OCI-LY1 (cell line): ENCODE measurements around the gene HORMAD2.

Experiments
- H2AFZ ChIP-seq: fragments of 200-600 bp; sonication (generic), shearing (Covaris generic); 2 replicates; pipeline ENCODE4 v1.6.0; 2014; ENCODE audit warnings: antibody characterized with exemption, mild to moderate bottlenecking, low read length
- H3F3A ChIP-seq: fragments of 200-600 bp; sonication (generic), shearing (Covaris generic); 2 replicates; pipeline ENCODE4 v1.6.0; 2014; ENCODE audit warnings: mild to moderate bottlenecking, antibody characterized with exemption, low read length, moderate library complexity; ENCODE audit not compliant: insufficient read depth
- H3K27ac ChIP-seq: fragments of 200-600 bp; sonication (generic); 2 replicates; pipeline ENCODE4 v1.5.1; 2014; ENCODE audit warnings: low read length, mixed run types, mild to moderate bottlenecking, low read depth; ENCODE audit not compliant: poor library complexity, severe bottlenecking
- H3K27me3 ChIP-seq: fragments of 200-600 bp; sonication (generic); 2 replicates; pipeline ENCODE4 v1.6.0; 2014; ENCODE audit warnings: antibody characterized with exemption, mild to moderate bottlenecking, low read length, moderate library complexity; ENCODE audit not compliant: insufficient read depth
- H3K36me3 ChIP-seq: fragments of 200-600 bp; sonication (generic); 2 replicates; pipeline ENCODE4 v1.6.1; 2014; ENCODE audit warnings: mild to moderate bottlenecking, antibody characterized with exemption, low read length, moderate library complexity, mixed read lengths; ENCODE audit not compliant: insufficient read depth
- H3K4me1 ChIP-seq: fragments of 200-600 bp; sonication (generic); 2 replicates; pipeline ENCODE4 v1.5.1; 2014; ENCODE audit warnings: mild to moderate bottlenecking, low read length, moderate library complexity; ENCODE audit not compliant: insufficient read depth, severe bottlenecking
- H3K4me2 ChIP-seq: fragments of 200-600 bp; sonication (generic), shearing (Covaris generic); 2 replicates; pipeline ENCODE4 v1.6.1; 2014; ENCODE audit warnings: low read length
- H3K4me3 ChIP-seq: fragments of 200-600 bp; sonication (generic); 2 replicates; pipeline ENCODE4 v1.5.1; 2014; ENCODE audit warnings: low read length, low read depth, mild to moderate bottlenecking, mixed read lengths; ENCODE audit not compliant: poor library complexity, severe bottlenecking
- H3K79me2 ChIP-seq: fragments of 200-600 bp; shearing (Covaris generic); 2 replicates; pipeline ENCODE4 v1.6.1; 2016; ENCODE audit warnings: mixed run types, low read length, mixed read lengths; ENCODE audit not compliant: insufficient read depth
- H3K9ac ChIP-seq: fragments of 200-600 bp; sonication (generic), shearing (Covaris generic); 2 replicates; pipeline ENCODE4 v1.6.1; 2014; ENCODE audit warnings: mild to moderate bottlenecking, low read length, mixed read lengths
- H3K9me2 ChIP-seq: fragments of 200-600 bp; sonication (generic), shearing (Covaris generic); 2 replicates; pipeline ENCODE4 v1.6.1; 2014; ENCODE audit warnings: low read depth, mild to moderate bottlenecking, low read length, mixed read lengths
- H3K9me3 ChIP-seq: fragments of 200-600 bp; shearing (Covaris generic); 2 replicates; pipeline ENCODE4 v1.6.1; 2014; ENCODE audit warnings: low read length, mixed read lengths
- H4K20me1 ChIP-seq: fragments of 200-600 bp; sonication (generic), shearing (Covaris generic); 2 replicates; pipeline ENCODE4 v1.6.0; 2016; ENCODE audit warnings: mild to moderate bottlenecking, low read length; ENCODE audit not compliant: insufficient read depth
- EZH2 ChIP-seq: fragments of 200-600 bp; sonication (generic), shearing (Covaris generic); IDR thresholded peaks from 2 replicates; pipeline ENCODE4 v1.8.0; 2017; ENCODE audit warnings: borderline replicate concordance, mixed run types, mild to moderate bottlenecking, antibody characterized with exemption, low read length, moderate library complexity, mixed read lengths
- TF ChIP-seq, protein P1 (sequence below): fragments of 200-600 bp; sonication (generic), shearing (Covaris generic); IDR thresholded peaks from 2 replicates; pipeline ENCODE4 v1.5.1; 2017; ENCODE audit warnings: mild to moderate bottlenecking, antibody characterized with exemption, low read length, moderate library complexity, mixed read lengths

HORMAD2 gene

GRCh38 chr22:30209642-30210041 lies 129.4 kb downstream of the HORMAD2 start:
- Histone ChIP-seq H4K20me1 (no peaks in the 10 kb centered on the region), H3K79me2 (no peaks in the 10 kb centered on the region), H3K9me2 (no peaks in the 10 kb centered on the region), H3K9ac (no peak overlapping the region), H3K36me3 (no peaks in the 10 kb centered on the region), H3K4me3 (no peak overlapping the region), H3K27me3 (no peaks in the 10 kb centered on the region), H3K4me2 (no peak overlapping the region), H3K9me3 (no peaks in the 10 kb centered on the region), H3K4me1 (no peaks in the 10 kb centered on the region), H2AFZ (no peak overlapping the region), H3K27ac (no peak overlapping the region), H3F3A (no peaks in the 10 kb centered on the region)
- TF ChIP-seq EZH2, result no peak
- TF ChIP-seq, protein P1, sequence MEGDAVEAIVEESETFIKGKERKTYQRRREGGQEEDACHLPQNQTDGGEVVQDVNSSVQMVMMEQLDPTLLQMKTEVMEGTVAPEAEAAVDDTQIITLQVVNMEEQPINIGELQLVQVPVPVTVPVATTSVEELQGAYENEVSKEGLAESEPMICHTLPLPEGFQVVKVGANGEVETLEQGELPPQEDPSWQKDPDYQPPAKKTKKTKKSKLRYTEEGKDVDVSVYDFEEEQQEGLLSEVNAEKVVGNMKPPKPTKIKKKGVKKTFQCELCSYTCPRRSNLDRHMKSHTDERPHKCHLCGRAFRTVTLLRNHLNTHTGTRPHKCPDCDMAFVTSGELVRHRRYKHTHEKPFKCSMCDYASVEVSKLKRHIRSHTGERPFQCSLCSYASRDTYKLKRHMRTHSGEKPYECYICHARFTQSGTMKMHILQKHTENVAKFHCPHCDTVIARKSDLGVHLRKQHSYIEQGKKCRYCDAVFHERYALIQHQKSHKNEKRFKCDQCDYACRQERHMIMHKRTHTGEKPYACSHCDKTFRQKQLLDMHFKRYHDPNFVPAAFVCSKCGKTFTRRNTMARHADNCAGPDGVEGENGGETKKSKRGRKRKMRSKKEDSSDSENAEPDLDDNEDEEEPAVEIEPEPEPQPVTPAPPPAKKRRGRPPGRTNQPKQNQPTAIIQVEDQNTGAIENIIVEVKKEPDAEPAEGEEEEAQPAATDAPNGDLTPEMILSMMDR, result no peak

DNA sequence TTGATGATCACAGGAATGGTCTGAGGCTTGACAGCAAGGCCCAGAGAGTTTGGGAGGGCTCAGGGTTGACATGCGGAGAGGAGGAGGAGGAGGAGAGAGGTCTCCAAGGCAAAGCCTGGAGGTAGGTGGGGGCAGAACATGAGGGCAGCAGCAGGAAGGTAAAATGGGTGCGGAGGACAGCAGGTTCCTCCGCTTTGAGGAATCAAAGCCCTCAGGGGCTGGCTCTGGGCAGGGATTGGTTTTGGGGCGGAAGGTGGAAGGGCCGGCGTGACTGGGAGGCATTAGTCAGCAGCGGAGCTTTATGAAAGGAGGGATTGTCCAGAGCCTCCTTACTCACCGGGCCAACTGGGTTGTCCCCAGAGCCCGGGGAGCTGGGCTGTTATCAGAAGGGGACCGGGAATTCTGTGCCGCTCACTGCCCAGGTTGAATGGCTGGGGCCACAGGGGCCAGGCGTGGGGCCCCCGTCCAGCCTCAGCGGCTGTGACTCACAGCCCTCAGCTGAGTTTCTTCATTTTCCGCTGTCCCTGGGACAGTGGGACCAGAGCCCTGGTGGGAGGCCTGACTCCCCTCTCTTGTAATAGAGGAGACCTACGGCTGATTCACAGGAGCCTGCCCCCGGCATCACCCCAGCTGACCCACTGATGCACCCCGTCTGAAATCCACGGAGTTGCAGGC lies 130.1 kb downstream of the HORMAD2 start:
- Histone ChIP-seq H3K79me2 (no peaks in the 10 kb centered on the region), H4K20me1 (no peaks in the 10 kb centered on the region), H3F3A (no peaks in the 10 kb centered on the region), H3K4me2 (no peak overlapping the region), H3K4me3 (no peak overlapping the region), H3K9ac (no peak overlapping the region), H3K36me3 (no peaks in the 10 kb centered on the region), H3K9me3 (no peaks in the 10 kb centered on the region), H3K4me1 (no peaks in the 10 kb centered on the region), H3K9me2 (no peaks in the 10 kb centered on the region), H3K27ac (no peak overlapping the region), H2AFZ (no peak overlapping the region), H3K27me3 (no peaks in the 10 kb centered on the region)
- no peak for TF ChIP-seq EZH2
- TF ChIP-seq, protein P1, result no peak

GRCh38 chr22:30211124-30211820 lies 131.0 kb downstream of the HORMAD2 start:
- no peaks in the 10 kb centered on the region for H3K36me3 ChIP-seq
- H3K9me2 ChIP-seq, result no peaks in the 10 kb centered on the region
- TF ChIP-seq, protein P1, result no peak
- no peak for TF ChIP-seq EZH2
- H3K9me3 ChIP-seq, result no peaks in the 10 kb centered on the region
- no peak overlapping the region for H2AFZ ChIP-seq
- H3K9ac ChIP-seq, result no peak overlapping the region
- H4K20me1 ChIP-seq, result no peaks in the 10 kb centered on the region
- H3F3A ChIP-seq, result no peaks in the 10 kb centered on the region
- no peak overlapping the region for H3K27ac ChIP-seq
- H3K4me2 ChIP-seq, result no peak overlapping the region
- no peaks in the 10 kb centered on the region for H3K79me2 ChIP-seq
- no peaks in the 10 kb centered on the region for H3K4me1 ChIP-seq
- H3K4me3 ChIP-seq, result no peak overlapping the region
- H3K27me3 ChIP-seq, result no peaks in the 10 kb centered on the region
